ENCODE results near the gene PRCC.

Gene PRCC

GRCh38 chr1:156814571-156815260, 47.4 kb downstream of the PRCC start:
- no peak for DNase-seq (ENCODE audit: low spot score)

DNA sequence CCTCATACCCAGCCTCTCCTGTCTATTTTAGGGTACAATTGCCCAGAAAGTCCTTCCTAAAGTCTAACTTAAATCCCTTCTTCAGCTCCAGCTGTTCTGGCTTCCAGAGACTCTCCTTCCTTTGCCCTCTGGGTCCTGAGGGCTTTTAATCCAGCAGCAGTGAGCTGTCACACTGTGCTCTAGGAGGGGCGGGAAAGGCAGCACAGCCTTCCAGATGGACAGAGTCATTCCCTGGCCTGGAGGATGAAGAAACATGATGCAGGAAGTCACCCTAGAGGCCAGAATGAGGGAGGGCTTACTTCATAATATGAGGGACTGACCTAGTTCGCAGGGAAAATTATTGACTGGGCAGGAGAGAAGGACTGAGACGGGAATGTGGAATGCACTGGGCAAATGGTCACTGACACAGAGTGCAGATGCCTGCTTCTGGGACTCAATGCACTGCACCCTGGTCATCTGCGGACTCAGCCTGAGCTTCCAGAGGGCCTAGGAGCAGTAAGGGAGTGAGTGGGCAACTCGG, 48.0 kb downstream of the PRCC start:
- DNase-seq (ENCODE audit: low spot score), result no peak

DNA sequence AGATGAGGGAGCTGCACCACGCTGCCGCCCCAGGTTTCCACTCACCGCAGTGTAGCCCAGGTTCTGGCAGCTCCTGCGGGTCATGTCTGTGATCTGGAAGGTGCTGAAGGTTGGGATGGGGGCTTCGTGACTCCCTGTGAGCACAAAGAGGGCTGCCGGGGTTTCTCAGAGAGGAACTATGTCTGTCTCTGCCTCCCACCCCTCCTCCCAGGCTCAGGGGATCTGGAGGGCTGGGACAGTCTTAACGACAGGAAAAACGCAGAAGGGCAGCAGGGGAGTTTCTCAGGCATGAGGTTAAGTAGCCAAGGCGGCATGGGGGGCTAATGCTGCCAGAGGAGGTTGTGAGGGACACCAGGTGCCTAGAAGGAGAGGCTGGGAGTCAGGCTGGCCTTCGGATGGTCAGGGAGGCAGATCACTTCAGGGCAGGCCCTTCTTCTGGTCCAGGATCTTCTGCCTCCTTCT, 48.7 kb downstream of the PRCC start:
- no peak for DNase-seq (ENCODE audit: low spot score)

GRCh38 chr1:156816561-156817328, 49.4 kb downstream of the PRCC start, which contains the start of gene SH2D2A:
Gene SH2D2A, minus strand, starts transcription at chr1:156816848. Its CDS starts 140 bp downstream, at chr1:156816708.
- no peak for DNase-seq (ENCODE audit: low spot score)

- no peak for DNase-seq (ENCODE audit: low spot score)
Observed at GRCh38 chr1:156821801-156822200, 54.5 kb downstream of the PRCC start.

GRCh38 chr1:156822680-156823079, 55.3 kb downstream of the PRCC start:
- DNase-seq (ENCODE audit: low spot score), result no peak

GRCh38 chr1:156823210-156823790, 56.0 kb downstream of the PRCC start:
- no peak for DNase-seq (ENCODE audit: low spot score)

DNA sequence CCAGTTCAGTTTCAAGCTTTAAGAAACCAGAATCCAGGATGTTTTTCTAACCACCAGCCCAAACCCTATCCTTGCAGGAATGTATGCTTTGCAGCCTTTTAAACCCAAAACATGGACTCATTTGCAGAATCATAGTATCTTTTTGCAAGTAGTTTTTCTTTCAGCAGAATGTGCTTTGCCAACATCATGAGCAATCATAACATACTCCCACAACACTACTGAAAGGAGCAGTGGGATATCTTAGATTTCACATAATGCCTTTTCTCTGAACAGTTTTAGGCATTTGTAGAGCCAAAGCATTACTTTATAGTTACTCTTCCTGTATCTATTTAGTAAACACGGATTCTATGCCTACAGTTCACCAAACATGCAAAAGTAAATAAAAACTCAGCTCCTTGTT, 59.3 kb downstream of the PRCC start:
- DNase-seq (ENCODE audit: low spot score), result no peak

DNA sequence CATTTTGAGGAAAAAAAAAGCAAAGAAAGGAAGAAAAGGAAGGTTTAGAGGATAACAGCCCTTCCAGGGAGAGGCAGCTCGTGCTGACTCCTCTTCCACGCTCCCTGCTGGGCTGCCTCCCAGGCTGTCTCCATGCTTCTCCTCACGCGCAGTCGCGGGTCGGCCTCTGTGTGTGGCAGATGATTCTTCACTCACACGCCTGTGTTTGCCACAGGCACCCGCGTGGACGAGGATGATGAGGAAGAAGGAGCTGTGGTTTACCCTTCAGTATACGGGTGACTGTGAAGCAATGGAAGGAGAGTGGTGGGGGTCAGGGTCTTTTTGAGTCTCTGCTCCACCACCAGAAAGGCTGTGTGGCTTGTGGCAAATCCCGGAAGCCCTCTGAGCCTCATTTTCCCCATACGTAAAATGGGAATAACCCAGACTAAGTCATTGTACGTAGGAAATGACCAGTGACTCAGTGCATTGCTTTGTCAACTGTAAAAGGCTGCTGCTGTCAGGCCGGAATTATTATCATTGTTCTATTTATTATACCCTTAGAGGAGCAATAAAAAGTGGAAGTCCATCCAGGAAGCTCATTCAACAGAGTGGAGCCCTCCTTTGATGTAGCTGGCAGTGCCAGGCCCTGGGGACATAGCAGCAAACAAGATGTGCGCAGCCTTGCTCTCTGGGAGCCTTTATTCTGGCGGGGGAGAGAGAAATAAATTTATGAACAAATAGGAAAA, 61.2 kb downstream of the PRCC start:
- DNase-seq (ENCODE audit: low spot score), result no peak

DNA sequence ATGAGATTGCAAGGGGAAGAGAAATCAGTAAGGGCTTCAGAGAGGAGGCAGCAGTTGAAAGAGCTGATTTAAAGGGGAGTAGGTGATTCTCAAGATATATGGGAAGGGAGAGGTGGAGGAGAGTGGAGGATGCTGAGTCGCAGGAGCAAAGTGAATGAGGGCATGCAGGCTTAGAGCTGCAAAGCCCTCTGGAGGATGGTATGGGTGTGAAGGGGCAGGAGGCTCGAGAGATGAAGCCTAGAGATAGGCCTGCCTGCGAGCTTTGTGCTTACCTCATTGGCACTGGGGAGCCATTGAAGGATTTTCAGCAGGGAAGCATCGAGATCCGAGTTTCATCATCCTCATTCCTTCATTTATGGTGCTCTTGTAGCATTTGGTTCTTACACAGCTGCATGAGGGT, 65.1 kb downstream of the PRCC start:
- DNase-seq (ENCODE audit: low spot score), result no peak

GRCh38 chr1:156833603-156834002, 66.3 kb downstream of the PRCC start:
- DNase-seq (ENCODE audit: low spot score), result no peak

GRCh38 chr1:156834322-156834721, 67.0 kb downstream of the PRCC start:
- DNase-seq (ENCODE audit: low spot score), result no peak

DNA sequence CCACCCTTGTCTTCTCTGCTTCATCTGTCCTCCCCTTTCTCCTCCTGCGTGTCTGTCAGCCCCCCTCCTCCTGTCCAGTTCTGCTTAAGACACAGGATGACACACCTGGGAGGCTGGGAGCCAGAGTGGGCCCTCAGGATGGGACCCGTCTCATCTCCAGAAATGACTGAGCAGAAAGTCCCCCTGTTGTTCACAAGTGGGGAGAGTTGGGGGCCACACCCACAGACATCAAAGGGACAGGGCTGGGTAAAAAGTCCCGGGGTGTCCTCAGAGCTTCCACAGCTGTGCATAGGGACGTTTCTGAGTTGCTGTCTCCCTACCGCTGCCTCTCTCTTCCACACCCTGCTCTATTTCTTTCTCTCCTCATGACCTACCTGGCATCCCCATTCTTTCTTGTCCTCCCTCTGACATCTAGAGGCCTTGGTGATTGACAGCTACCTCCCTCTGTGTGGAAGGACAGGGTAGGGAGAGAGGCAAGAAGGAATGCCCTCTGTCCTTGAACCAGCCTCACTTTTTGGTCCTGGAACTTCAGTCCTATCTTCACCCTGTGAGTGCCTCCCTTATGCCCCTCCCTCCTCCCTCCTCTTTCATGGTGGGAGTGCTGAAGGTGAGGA, 68.8 kb downstream of the PRCC start:
- no peak for DNase-seq (ENCODE audit: low spot score)

DNA sequence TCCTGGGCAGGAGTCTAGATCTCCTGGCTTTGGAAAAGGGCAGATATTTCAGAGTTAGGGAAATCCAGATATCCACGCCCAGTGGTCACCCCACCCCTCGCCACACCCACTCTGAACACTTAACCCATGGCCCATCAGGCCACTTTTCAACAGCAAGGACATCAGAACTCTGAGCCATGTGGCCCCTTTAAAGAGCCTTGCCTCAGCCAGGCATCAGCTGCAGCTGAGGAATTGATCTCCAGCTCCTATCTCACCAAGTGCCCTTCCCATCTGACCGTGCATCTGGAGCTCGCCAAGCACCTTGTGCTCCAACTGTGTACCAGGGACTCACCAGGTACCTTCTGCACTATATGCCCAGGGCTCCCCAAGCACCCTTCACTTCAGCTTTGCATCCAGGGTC, 69.6 kb downstream of the PRCC start:
- no peak for DNase-seq (ENCODE audit: low spot score)

- DNase-seq (ENCODE audit: low spot score), result no peak
Observed at GRCh38 chr1:156838972-156839371, 71.6 kb downstream of the PRCC start.

- DNase-seq (ENCODE audit: low spot score), result no peak
Observed at GRCh38 chr1:156839426-156840109, 72.2 kb downstream of the PRCC start.

DNA sequence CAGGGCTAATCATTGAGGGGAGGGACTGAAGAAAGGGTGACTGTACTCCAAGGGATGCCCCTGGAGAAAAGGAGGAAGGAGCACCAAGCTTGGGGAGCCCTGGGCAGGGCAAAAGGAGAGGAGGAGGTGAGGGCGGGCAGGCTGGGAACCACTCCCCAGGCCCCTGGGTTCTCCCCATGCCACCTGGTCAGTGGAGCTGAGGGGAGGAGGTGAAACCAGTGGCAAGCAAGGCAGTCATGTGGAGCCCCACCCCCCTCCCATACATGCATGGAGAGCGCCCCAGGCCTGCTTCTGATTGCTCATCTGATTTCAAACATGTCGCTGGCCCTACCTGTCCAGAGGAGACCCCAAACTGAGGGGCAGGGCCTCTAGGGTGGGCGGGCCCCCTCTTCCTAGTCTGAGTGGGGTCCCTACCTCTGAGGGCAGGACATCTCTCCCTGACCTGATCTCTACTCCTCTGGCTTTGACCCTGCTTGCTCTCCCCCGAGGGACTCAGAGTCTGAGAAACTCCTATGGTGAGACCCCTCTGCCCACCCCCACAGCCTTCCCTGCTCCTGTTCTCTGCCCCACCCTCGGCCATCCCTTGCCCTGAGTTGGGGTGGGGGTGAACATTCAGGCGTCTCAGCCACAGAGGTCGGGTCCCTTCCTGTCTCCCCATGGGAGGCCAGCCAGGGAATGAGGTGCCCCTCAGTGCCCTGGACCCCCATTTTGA, 73.0 kb downstream of the PRCC start:
- no peak for DNase-seq (ENCODE audit: low spot score)

DNA sequence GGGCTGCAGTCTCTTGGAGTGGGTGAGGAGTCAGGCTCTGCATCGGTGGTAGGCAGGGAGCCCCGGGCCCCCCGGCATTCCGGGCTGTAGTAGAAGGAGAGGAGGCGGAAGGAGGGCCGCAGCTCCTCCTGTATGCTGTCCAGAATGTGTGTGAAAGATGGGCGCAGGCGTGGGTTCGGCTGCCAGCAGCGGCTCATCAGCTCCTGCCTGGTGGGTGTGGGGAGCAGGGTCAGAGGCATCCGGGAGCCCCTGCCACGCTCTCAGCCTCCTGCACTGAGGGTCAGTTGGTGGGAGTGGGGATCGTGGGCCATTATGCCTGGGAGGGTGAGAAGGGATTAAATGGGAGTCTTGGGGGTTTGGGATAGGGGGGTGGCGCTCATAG, 73.6 kb downstream of the PRCC start:
- no peak for DNase-seq (ENCODE audit: low spot score)

GRCh38 chr1:156841295-156841855, 74.0 kb downstream of the PRCC start:
- DNase-seq (ENCODE audit: low spot score), result no peak

- DNase-seq (ENCODE audit: low spot score), result no peak
Observed at GRCh38 chr1:156842618-156843300, 75.4 kb downstream of the PRCC start.
